Right forelimb (tissue), 1 donor: ENCODE results near the gene MICA.
"Not testable (repeated sequence)": the region's sequence is repeated elsewhere in the genome, so short reads cannot be mapped to it uniquely, and the experiment has no call there.

ENCODE experiments used
- DNase-seq: peaks from one replicate; pipeline ENCODE4 v3.0.0-alpha.2; 2018

Gene MICA

GRCh38 chr6:31414771-31415265 lies 11.4 kb downstream of the MICA start:
- DNase-seq, result no peak

GRCh38 chr6:31416394-31417014 lies 13.1 kb downstream of the MICA start:
- DNase-seq, result no peak

GRCh38 chr6:31418251-31418650 lies 14.9 kb downstream of the MICA start:
- no peak for DNase-seq

- no peak for DNase-seq
These were observed 16.4 kb downstream of the MICA start for GRCh38 chr6:31419842-31420241.

- no peak for DNase-seq
These were observed 17.2 kb downstream of the MICA start for GRCh38 chr6:31420546-31420945.

- no peak for DNase-seq
These were observed 19.2 kb downstream of the MICA start for GRCh38 chr6:31422587-31422986.

- no peak for DNase-seq
These were observed 20.2 kb downstream of the MICA start for GRCh38 chr6:31423550-31423949.

GRCh38 chr6:31426395-31427354 lies 23.3 kb downstream of the MICA start:
- DNase-seq, result no peak

GRCh38 chr6:31430449-31430848 lies 27.1 kb downstream of the MICA start:
- no peak for DNase-seq

- DNase-seq, result not testable (repeated sequence)
These were observed 31.7 kb downstream of the MICA start for GRCh38 chr6:31435051-31435450.

GRCh38 chr6:31438222-31438621 lies 34.8 kb downstream of the MICA start:
- DNase-seq, result no peak

- no peak for DNase-seq
These were observed 35.3 kb downstream of the MICA start for GRCh38 chr6:31438677-31439076.

GRCh38 chr6:31441365-31442267 lies 38.2 kb downstream of the MICA start:
- DNase-seq, result peak; percentile 81

GRCh38 chr6:31446481-31446880 lies 43.1 kb downstream of the MICA start:
- DNase-seq, result no peak

GRCh38 chr6:31446999-31447789 lies 43.8 kb downstream of the MICA start:
- DNase-seq, result not testable (repeated sequence)

GRCh38 chr6:31450751-31451150 lies 47.4 kb downstream of the MICA start:
- DNase-seq, result no peak

- no peak for DNase-seq
These were observed 49.5 kb downstream of the MICA start for GRCh38 chr6:31452859-31453258.

- DNase-seq, result no peak
These were observed 49.9 kb downstream of the MICA start for GRCh38 chr6:31453259-31453658.

GRCh38 chr6:31459864-31460263 lies 56.5 kb downstream of the MICA start:
- not testable (repeated sequence) for DNase-seq

- DNase-seq, result no peak
These were observed 57.1 kb downstream of the MICA start for GRCh38 chr6:31460361-31461025.
